ENCODE results near the gene PARP4.

- TF ChIP-seq CTCF (conservative IDR thresholded peaks at IDR 0.05; ENCODE audit: low read length): peak; percentile 28
- no peak for TF ChIP-seq EZH2phosphoT487 (IDR thresholded peaks at IDR 0.05; ENCODE audit: borderline replicate concordance)
These were observed 27.9 kb upstream of the PARP4 start for GRCh38 chr13:24540236-24541126.

Data from Loucy (cell line).